T-cell (primary cell): ENCODE measurements around the gene MSI1. TPM values are rescaled to one million over a fixed set of nuclear protein-coding genes. Genes with fewer than 3 reads are reported as not detected.
A peak's percentile ranks its signal among the peaks of the same experiment; 100 is the strongest.

Source experiments
- ATAC-seq, 4 experiments: fragments of 200-7000 bp in 3 of 4; fragments of 150-1000 bp in 1 of 4; cut with Tn5 transposase; replicated peaks in 1 of 4; 1 replicate in 3 of 4; 2 replicates in 1 of 4; pipeline ENCODE4 v1.10.0; 2021; ENCODE audit warnings: moderate library complexity in 3 of 4, mild to moderate bottlenecking in 2 of 4, moderate number of reproducible peaks in 1 of 4
- CTCF ChIA-PET, 2 donors: fragments of 300-600 bp; sonication (Branson Sonifier 250); formaldehyde crosslinking; loops; one replicate each; lab custom pipeline; 2022; ENCODE audit warnings: antibody characterized with exemption in 2 of 2; lab: Charles Lee
- POLR2A ChIA-PET, 2 donors: fragments of 300-600 bp; sonication (Branson Sonifier 250); formaldehyde crosslinking; loops; one replicate each; lab custom pipeline; 2022; ENCODE audit warnings: antibody characterized with exemption in 2 of 2; lab: Charles Lee
- DNase-seq, 35 experiments: peaks; one replicate each; pipeline versions ENCODE4 v3.0.0 to v3.0.0-alpha.2; 2013 to 2023
- H3K27ac ChIP-seq: one replicate; pipeline ENCODE4 v1.5.1; 2013; ENCODE audit warnings: low read length
- H3K27me3 ChIP-seq, 2 experiments: replicated peaks in 1 of 2; 1 replicate in 1 of 2; 2 replicates in 1 of 2; pipeline versions ENCODE4 v1.6.1 to v1.7.0; 2013; ENCODE audit warnings: low read length in 1 of 2, mixed read lengths in 1 of 2; ENCODE audit not compliant: control insufficient read depth in 2 of 2, insufficient read depth in 2 of 2; ENCODE audit errors: extremely low read depth in 1 of 2
- H3K36me3 ChIP-seq, 2 donors: 1 replicate in 1 of 2; 2 replicates in 1 of 2; pipeline versions ENCODE4 v1.6.1 to v1.7.0; 2013; ENCODE audit warnings: low read length in 1 of 2; ENCODE audit not compliant: control insufficient read depth in 2 of 2, insufficient read depth in 1 of 2; ENCODE audit errors: extremely low read depth in 1 of 2
- H3K4me1 ChIP-seq, 2 experiments: 1 replicate in 1 of 2; 2 replicates in 1 of 2; pipeline versions ENCODE4 v1.6.1 to v1.7.0; 2013; ENCODE audit warnings: low read length in 2 of 2, mixed read lengths in 1 of 2; ENCODE audit not compliant: insufficient read depth in 2 of 2, control insufficient read depth in 1 of 2; ENCODE audit errors: extremely low read depth in 1 of 2
- H3K4me3 ChIP-seq, 2 donors: 1 replicate in 1 of 2; 2 replicates in 1 of 2; pipeline versions ENCODE4 v1.5.1 to v1.7.0; 2013; ENCODE audit warnings: mild to moderate bottlenecking in 2 of 2, low read length in 1 of 2, moderate library complexity in 1 of 2; ENCODE audit not compliant: control insufficient read depth in 1 of 2; ENCODE audit errors: extremely low read depth in 1 of 2
- H3K9me3 ChIP-seq: 2 replicates; pipeline ENCODE4 v1.7.0; 2013
- H3K27ac Mint-ChIP-seq, 2 donors: one replicate each; pipeline ENCODE4 v1.8.0; 2020 to 2021; ENCODE audit warnings: mild to moderate bottlenecking in 2 of 2, mixed read lengths in 2 of 2
- H3K27me3 Mint-ChIP-seq, 2 donors: one replicate each; pipeline ENCODE4 v1.8.0; 2021 to 2022; ENCODE audit warnings: mixed read lengths in 2 of 2
- H3K36me3 Mint-ChIP-seq: one replicate; pipeline ENCODE4 v1.8.0; 2021; ENCODE audit warnings: mixed read lengths
- H3K4me1 Mint-ChIP-seq, 3 donors: one replicate each; pipeline ENCODE4 v1.8.0; 2020 to 2022; ENCODE audit warnings: mixed read lengths in 3 of 3, mild to moderate bottlenecking in 1 of 3
- H3K4me3 Mint-ChIP-seq, 3 donors: one replicate each; pipeline ENCODE4 v1.8.0; 2020 to 2022; ENCODE audit warnings: mild to moderate bottlenecking in 3 of 3, mixed read lengths in 3 of 3, moderate library complexity in 3 of 3
- H3K9me3 Mint-ChIP-seq, 3 donors: one replicate each; pipeline ENCODE4 v1.8.0; 2020 to 2022; ENCODE audit warnings: mixed read lengths in 3 of 3
- WGBS: methylation state at CpG from one replicate; pipeline ENCODE4 v1.1.5; 2013; ENCODE audit warnings: missing lambda C conversion rate; ENCODE audit not compliant: insufficient coverage; 5-methylcytosine and 5-hydroxymethylcytosine counted together
- total RNA-seq, 35 experiments: library from RNA in 6 of 35; stranded (reverse) in 6 of 35; fragments of 120-200 nt in 1 of 35; gene quantifications; one replicate each; pipeline versions ENCODE4 v1.2.1 to v1.2.4 and lab custom pipeline; 2013 to 2026

Gene MSI1
- total RNA-seq (under 1 TPM in 1 of 5 donors, not detected in 4; 0.15 TPM), total RNA-seq (lab: John Stamatoyannopoulos, UW) (0 to 0.32 (median 0) reads per million in 29 experiments)
- total RNA-seq (2013): not detected

- peak; percentile 23 to 45 (median 35) for ATAC-seq
- peak within 1 kb of the TSS in 1 of 2 donors; percentile 54 for H3K4me3 ChIP-seq
These were observed at the start of gene MSI1 for GRCh38 chr12:120368789-120369602. Gene MSI1 (minus strand): TSS chr12:120369164. CDS start chr12:120369091, 73 bp downstream.

GRCh38 chr12:120417917-120418580 is 49.1 kb upstream of the MSI1 start:
- WGBS: 78% methylated on average over 4 of the region's 4 CpGs
- Histone ChIP-seq H3K36me3 (no peaks in the 10 kb centered on the region), H3K4me3 (no peak overlapping the region), H3K9me3 (no peaks in the 10 kb centered on the region), H3K4me1 (no peaks in the 10 kb centered on the region), H3K27me3 (peaks cover 0 to 17% of the 10 kb centered on the region in 2 experiments), H3K27ac (no peak overlapping the region)
- CTCF ChIA-PET: no interaction called here
- no peaks in the 10 kb centered on the region for H3K36me3 Mint-ChIP-seq
- no peak overlapping the region for H3K27ac Mint-ChIP-seq
- H3K9me3 Mint-ChIP-seq: no peaks in the 10 kb centered on the region
- POLR2A ChIA-PET: interaction anchor here in 1 of 2 donors (0.5 kb wide), 1 partner anchor 117 kb away, joined by 6 read pairs; no protein-coding TSS in a partner anchor
- no peak for DNase-seq
- no peaks in the 10 kb centered on the region for H3K4me1 Mint-ChIP-seq
- H3K4me3 Mint-ChIP-seq: no peak overlapping the region
- ATAC-seq: no peak
- peaks cover 4% of the 10 kb centered on the region in 2 donors for H3K27me3 Mint-ChIP-seq

More at GRCh38 chr12:120368789-120369602, at the start of gene MSI1:
- peaks cover 0 to 18% of the 10 kb centered on the region in 2 experiments for H3K4me1 ChIP-seq
- no peaks in the 10 kb centered on the region for H3K9me3 Mint-ChIP-seq
- ChIA-PET CTCF (no interaction called here), POLR2A (no interaction called here)
- H3K27ac ChIP-seq: no peak within 1 kb of the TSS
- H3K27ac Mint-ChIP-seq: peak within 1 kb of the TSS in 1 of 2 donors; percentile 29
- peaks cover 68 to 77% of the 10 kb centered on the region in 2 donors for H3K27me3 Mint-ChIP-seq
- WGBS: 2% methylated on average over 117 of the region's 119 CpGs
- no peaks in the 10 kb centered on the region for H3K9me3 ChIP-seq
- no peak for DNase-seq
- peaks cover 34 to 67% of the 10 kb centered on the region in 2 experiments for H3K27me3 ChIP-seq
- H3K36me3 Mint-ChIP-seq: no peaks in the 10 kb centered on the region
- peaks cover 14 to 24% (median 19%) of the 10 kb centered on the region in 3 donors for H3K4me1 Mint-ChIP-seq
- no peaks in the 10 kb centered on the region for H3K36me3 ChIP-seq
- H3K4me3 Mint-ChIP-seq: peak within 1 kb of the TSS; percentile 67 to 77 (median 73)

- CTCF ChIA-PET: no interaction called here
- Histone ChIP-seq H3K4me3 (no peak overlapping the region), H3K27ac (no peak overlapping the region), H3K9me3 (no peaks in the 10 kb centered on the region), H3K36me3 (no peaks in the 10 kb centered on the region), H3K4me1 (no peaks in the 10 kb centered on the region), H3K27me3 (peaks cover 0 to 17% of the 10 kb centered on the region in 2 experiments)
- Mint-ChIP-seq H3K36me3 (no peaks in the 10 kb centered on the region), H3K27me3 (peaks cover 4 to 10% of the 10 kb centered on the region in 2 donors), H3K9me3 (no peaks in the 10 kb centered on the region), H3K27ac (no peak overlapping the region), H3K4me3 (no peak overlapping the region), H3K4me1 (no peaks in the 10 kb centered on the region)
- WGBS: 91% methylated on average over 5 of the region's 7 CpGs
- POLR2A ChIA-PET: interaction anchor here in 1 of 2 donors (0.6 kb wide), 1 partner anchor 10 kb away, joined by 3 read pairs; no protein-coding TSS in a partner anchor
- ATAC-seq (no peak), DNase-seq (no peak)
These were observed 47.7 kb upstream of the MSI1 start for GRCh38 chr12:120416490-120417216.

- no peaks in the 10 kb centered on the region for H3K9me3 ChIP-seq
- ATAC-seq (no peak), DNase-seq (no peak)
- CTCF ChIA-PET: no interaction called here
- no peak overlapping the region for H3K4me3 Mint-ChIP-seq
- POLR2A ChIA-PET: no interaction called here
- H3K4me1 Mint-ChIP-seq: no peaks in the 10 kb centered on the region
- H3K36me3 Mint-ChIP-seq: no peaks in the 10 kb centered on the region
- WGBS: 86% methylated on average over 1 of the region's 13 CpGs
- no peaks in the 10 kb centered on the region for H3K36me3 ChIP-seq
- no peak overlapping the region for H3K27ac Mint-ChIP-seq
- no peaks in the 10 kb centered on the region for H3K9me3 Mint-ChIP-seq
- no peak overlapping the region for H3K4me3 ChIP-seq
- H3K27me3 ChIP-seq: peaks cover 0 to 12% of the 10 kb centered on the region in 2 experiments
- H3K27me3 Mint-ChIP-seq: peaks cover 7 to 10% of the 10 kb centered on the region in 2 donors
- H3K27ac ChIP-seq: no peak overlapping the region
- no peaks in the 10 kb centered on the region for H3K4me1 ChIP-seq
These were observed 45.1 kb upstream of the MSI1 start for GRCh38 chr12:120413901-120414695.

GRCh38 chr12:120412421-120412820 is 43.5 kb upstream of the MSI1 start:
- Histone ChIP-seq H3K36me3 (no peaks in the 10 kb centered on the region), H3K4me3 (no peak overlapping the region), H3K27ac (no peak overlapping the region), H3K4me1 (no peaks in the 10 kb centered on the region), H3K27me3 (peaks cover 0 to 14% of the 10 kb centered on the region in 2 experiments), H3K9me3 (no peaks in the 10 kb centered on the region)
- POLR2A ChIA-PET: no interaction called here
- no peak for DNase-seq
- Mint-ChIP-seq H3K27me3 (peaks cover 3 to 10% of the 10 kb centered on the region in 2 donors), H3K4me1 (no peaks in the 10 kb centered on the region), H3K4me3 (no peak overlapping the region), H3K27ac (no peak overlapping the region), H3K36me3 (no peaks in the 10 kb centered on the region), H3K9me3 (no peaks in the 10 kb centered on the region)
- CTCF ChIA-PET: no interaction called here
- WGBS: no CpG with 5 or more reads among the region's 7 CpGs
- ATAC-seq: no peak
